GM12874 (cell line): ENCODE results near the gene STX19.

Source experiments
- TF ChIP-seq, protein P1 (sequence below): IDR thresholded peaks from 2 replicates; pipeline ENCODE4 v1.5.1; 2011; ENCODE audit warnings: low read depth, mild to moderate bottlenecking, control low read depth, low read length, moderate library complexity; ENCODE audit not compliant: insufficient read depth

STX19 gene

GRCh38 chr3:93988764-93989163 is 39.6 kb downstream of the STX19 start:
- TF ChIP-seq, protein P1, sequence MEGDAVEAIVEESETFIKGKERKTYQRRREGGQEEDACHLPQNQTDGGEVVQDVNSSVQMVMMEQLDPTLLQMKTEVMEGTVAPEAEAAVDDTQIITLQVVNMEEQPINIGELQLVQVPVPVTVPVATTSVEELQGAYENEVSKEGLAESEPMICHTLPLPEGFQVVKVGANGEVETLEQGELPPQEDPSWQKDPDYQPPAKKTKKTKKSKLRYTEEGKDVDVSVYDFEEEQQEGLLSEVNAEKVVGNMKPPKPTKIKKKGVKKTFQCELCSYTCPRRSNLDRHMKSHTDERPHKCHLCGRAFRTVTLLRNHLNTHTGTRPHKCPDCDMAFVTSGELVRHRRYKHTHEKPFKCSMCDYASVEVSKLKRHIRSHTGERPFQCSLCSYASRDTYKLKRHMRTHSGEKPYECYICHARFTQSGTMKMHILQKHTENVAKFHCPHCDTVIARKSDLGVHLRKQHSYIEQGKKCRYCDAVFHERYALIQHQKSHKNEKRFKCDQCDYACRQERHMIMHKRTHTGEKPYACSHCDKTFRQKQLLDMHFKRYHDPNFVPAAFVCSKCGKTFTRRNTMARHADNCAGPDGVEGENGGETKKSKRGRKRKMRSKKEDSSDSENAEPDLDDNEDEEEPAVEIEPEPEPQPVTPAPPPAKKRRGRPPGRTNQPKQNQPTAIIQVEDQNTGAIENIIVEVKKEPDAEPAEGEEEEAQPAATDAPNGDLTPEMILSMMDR: no peak

- TF ChIP-seq, protein P1: no peak
These were observed 40.1 kb downstream of the STX19 start for GRCh38 chr3:93988283-93988682.

DNA sequence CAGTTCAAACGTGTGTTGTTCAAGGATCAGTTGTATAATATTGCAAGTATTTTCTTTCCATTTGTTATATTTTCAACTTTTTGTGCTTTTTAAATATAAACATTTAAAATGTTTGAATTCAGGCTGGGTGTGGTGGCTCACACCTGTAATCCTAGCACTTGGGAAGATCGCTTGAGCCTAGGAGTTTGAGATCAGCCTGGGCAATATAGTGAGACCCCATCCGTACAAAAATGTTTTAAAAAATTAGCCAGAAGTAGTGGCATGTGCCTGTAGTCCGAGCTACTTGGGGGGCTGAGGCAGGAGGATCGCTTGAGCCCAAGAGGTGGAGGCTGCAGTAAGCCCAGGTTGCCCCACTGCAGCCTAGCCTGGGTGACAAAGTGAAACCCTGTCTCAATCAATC is 43.8 kb downstream of the STX19 start:
- TF ChIP-seq, protein P1: no peak

- TF ChIP-seq, protein P1: no peak
These were observed 45.0 kb downstream of the STX19 start for GRCh38 chr3:93983408-93983807.

GRCh38 chr3:93981649-93982048 is 46.7 kb downstream of the STX19 start:
- TF ChIP-seq, protein P1: no peak

- TF ChIP-seq, protein P1: no peak
These were observed 48.3 kb downstream of the STX19 start, which contains the start of gene ARL13B for GRCh38 chr3:93979850-93980676. TSS of gene ARL13B (plus strand) at chr3:93980155. CDS start at chr3:93980424, 269 bp downstream.

DNA sequence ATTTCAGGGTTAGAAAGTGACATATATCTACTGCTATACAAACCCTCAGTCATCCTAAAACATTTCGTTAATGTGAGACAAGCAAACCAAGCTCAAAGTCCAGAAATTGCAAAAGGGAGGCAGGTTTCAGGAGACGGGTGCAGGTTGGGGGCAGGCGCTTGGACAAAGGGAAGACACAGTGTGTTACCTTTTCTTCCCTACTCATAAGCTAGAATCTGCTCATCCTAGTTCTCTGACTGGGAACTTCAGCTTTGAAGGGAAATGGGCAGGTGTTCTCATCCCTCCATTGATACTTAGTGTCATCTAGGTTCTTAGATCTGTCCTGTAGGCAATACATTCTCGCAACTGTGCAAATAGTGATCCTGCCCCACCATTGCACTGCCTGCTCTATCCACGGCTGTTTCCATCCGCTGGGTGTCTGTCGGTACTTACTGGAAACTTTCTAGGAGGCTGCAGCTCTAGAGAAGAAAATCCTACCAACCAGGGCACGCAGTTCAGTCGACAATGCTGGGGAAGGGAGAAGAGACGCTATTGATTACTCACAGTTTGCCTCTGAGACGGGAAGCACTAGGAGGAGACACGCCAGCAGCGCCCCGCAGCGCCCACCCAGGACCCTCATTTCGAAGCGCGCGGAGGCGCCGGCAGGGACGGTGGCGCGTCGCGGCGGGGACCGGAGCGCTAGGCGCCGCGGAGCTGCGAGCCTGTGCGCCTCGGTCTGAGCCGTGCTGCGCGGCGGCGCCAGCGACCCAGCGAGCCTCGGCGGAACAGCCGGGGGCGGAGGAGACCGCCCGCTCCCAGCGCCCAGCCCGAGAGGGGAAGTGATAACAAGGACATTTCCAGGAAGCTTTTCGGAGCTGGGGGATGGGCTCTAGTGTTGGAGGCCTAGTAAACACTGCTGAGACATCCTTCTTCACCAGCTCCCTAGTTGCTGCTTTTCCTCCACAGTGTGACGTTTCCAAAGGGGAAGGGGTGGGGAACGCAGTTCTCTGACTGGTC is 55.0 kb downstream of the STX19 start, which contains the start of gene PROS1:
TSS of gene PROS1 (minus strand) at position 766 of the 996 bp plus-strand sequence. CDS start at position 619, 147 bp downstream.
- TF ChIP-seq, protein P1: no peak
